ENCODE measurements around the gene SLC45A1. TPM values are rescaled to one million over a fixed set of nuclear protein-coding genes. Genes with fewer than 3 reads are reported as not detected.

Gene SLC45A1
- total RNA-seq, 1 experiment from 2014 or later: 13.8 TPM

DNA sequence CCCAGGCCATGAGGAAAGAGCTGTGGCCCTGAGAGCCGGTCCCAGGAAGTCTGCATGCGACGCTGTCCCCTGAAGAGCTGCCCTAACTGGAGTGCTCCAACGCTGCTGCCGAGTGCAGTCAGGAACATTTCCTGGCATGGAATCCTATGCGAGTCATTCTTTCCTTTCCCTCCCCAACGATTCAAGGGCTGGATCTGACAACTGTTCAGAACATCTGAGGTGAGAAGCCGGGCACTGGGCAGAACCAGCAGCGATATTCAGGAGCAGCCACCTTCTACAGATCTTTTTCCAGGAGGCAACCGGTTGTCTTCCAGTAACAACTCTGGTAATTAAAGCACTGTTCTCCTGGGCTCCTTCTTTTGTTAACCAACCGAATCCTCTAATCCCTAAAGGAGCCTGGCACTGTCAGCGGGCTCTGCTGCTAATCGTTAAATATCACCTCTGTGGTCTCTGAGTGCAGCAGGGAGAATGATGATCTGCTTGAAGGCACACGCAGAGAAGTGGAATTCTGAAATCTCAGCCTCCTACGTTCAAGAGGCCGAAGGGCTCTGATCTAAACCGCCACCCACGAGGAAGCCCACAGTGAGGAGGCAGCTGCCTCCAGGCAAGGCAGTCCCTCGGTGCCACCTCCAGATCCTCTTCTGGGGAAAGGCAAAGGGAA is 55.8 kb downstream of the SLC45A1 start:
- Histone ChIP-seq H3K9me3 (ENCODE audit: control insufficient read depth in 1 of 2, insufficient read depth in 1 of 2, low read depth in 1 of 2, low read length in 2 of 2) (no peaks in the 10 kb centered on the region), H3K4me3 (replicated peaks in 1 of 2; ENCODE audit: low read depth in 1 of 2, low read length in 2 of 2) (no peak overlapping the region), H2AFZ (ENCODE audit: low read depth, low read length, poor library complexity, severe bottlenecking) (no peak overlapping the region), H3K27me3 (ENCODE audit: insufficient read depth, low read length) (no peaks in the 10 kb centered on the region), H3K4me1 (ENCODE audit: control insufficient read depth in 1 of 2, insufficient read depth in 2 of 2, low read length in 2 of 2) (peaks cover 2 to 12% of the 10 kb centered on the region in 2 experiments; a peak in 2 of 4 replicates), H3K36me3 (ENCODE audit: control insufficient read depth in 1 of 2, insufficient read depth in 2 of 2, low read length in 2 of 2) (0 out of 4 replicates have a peak, but pooled peaks cover 0 to 2% of the 10 kb centered on the region in 2 experiments), H3K9me2 (ENCODE audit: insufficient read depth) (no peaks in the 10 kb centered on the region), H3K9ac (ENCODE audit: low read length) (no peak overlapping the region; the same call in 1 of the 2 replicates), H3K4me2 (ENCODE audit: low read length) (peak overlapping the region; percentile 19; the same call in 1 of the 2 replicates), H3K79me2 (ENCODE audit: insufficient read depth, low read length) (no peaks in the 10 kb centered on the region; the same call in 1 of the 2 replicates), H4K20me1 (ENCODE audit: insufficient read depth) (no peaks in the 10 kb centered on the region), H3K27ac (ENCODE audit: low read depth, low read length) (peak overlapping the region; percentile 24; the same call in 1 of the 2 replicates)
- DNase-seq (ENCODE audit: low read depth, low spot score): peak; percentile 4
- no TSS peak for BruUV-seq (replicated peaks)
- CTCF ChIA-PET: interaction anchor here (0.8 to 1.2 kb wide), 3 partner anchors 197 to 475 kb away, joined by 3 read pairs; no protein-coding TSS in a partner anchor
- no peak; the same call in 1 of the 2 replicates for ATAC-seq
- TF ChIP-seq SP1 (IDR thresholded peaks at IDR 0.05; ENCODE audit: low read depth) (peak; percentile 16; the same call in 1 of the 2 replicates), FOSL1 (IDR thresholded peaks at IDR 0.05; ENCODE audit: low read depth) (peak; percentile 62), JUND (IDR thresholded peaks at IDR 0.05) (peak; percentile 57; the same call in 1 of the 2 replicates), POLR2AphosphoS5 (IDR thresholded peaks at IDR 0.05; ENCODE audit: low read depth, low read length) (no peak)
- intact Hi-C loops (cut with micrococcal nuclease): loop anchor here (10.0 kb wide), 1 partner anchor 201 kb away; no protein-coding TSS in a partner anchor
- RAD21 ChIA-PET (ENCODE audit: low non-redundant PET in 1 of 2, low total read pairs in 2 of 2, uncharacterized antibody in 2 of 2, unreplicated experiment in 2 of 2): interaction anchor here in 1 of 2 experiments (0.6 kb wide), 1 partner anchor 355 kb away, joined by 4 read pairs; no protein-coding TSS in a partner anchor
- POLR2A ChIA-PET: no interaction called here

DNA sequence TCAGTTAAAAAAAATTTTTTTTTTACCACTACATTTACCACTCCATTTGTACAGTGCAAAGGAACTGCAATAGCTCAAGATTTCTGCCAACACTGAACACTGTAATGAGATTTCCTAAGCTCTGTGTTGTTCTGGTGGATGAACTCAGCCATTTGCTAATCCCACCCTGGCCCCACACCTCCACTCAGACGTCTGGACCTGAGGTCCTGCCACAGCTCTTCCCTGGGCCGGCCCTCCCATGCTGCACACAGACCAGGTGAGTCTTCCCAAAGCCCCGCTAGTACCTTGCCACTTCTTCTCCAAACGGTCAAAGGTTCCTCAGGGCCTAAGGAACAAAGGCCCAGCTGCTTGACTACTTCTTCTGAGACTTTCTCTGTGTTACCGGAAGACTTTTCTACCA is 56.4 kb downstream of the SLC45A1 start:
- no peaks in the 10 kb centered on the region for H3K9me2 ChIP-seq (ENCODE audit: insufficient read depth)
- no peaks in the 10 kb centered on the region for H3K27me3 ChIP-seq (ENCODE audit: insufficient read depth, low read length)
- TF ChIP-seq, protein P1, sequence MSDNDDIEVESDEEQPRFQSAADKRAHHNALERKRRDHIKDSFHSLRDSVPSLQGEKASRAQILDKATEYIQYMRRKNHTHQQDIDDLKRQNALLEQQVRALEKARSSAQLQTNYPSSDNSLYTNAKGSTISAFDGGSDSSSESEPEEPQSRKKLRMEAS (IDR thresholded peaks at IDR 0.05): no peak
- no peak for TF ChIP-seq CBX3 (IDR thresholded peaks at IDR 0.05; ENCODE audit: low read depth)
- H3K27ac ChIP-seq (ENCODE audit: low read depth, low read length): no peak overlapping the region
- ChIA-PET POLR2A (no interaction called here), CTCF (interaction anchor here (0.8 to 1.2 kb wide), 3 partner anchors 196 to 475 kb away, joined by 3 read pairs; no protein-coding TSS in a partner anchor), RAD21 (ENCODE audit: low non-redundant PET in 1 of 2, low total read pairs in 2 of 2, uncharacterized antibody in 2 of 2, unreplicated experiment in 2 of 2) (interaction anchor here in 1 of 2 experiments (0.6 kb wide), 1 partner anchor 354 kb away, joined by 4 read pairs; no protein-coding TSS in a partner anchor)
- H3K4me1 ChIP-seq (ENCODE audit: control insufficient read depth in 1 of 2, insufficient read depth in 2 of 2, low read length in 2 of 2): peaks cover 2 to 12% of the 10 kb centered on the region in 2 experiments; a peak in 2 of 4 replicates
- ATAC-seq: no peak
- 0 out of 4 replicates have a peak, but pooled peaks cover 0 to 2% of the 10 kb centered on the region in 2 experiments for H3K36me3 ChIP-seq (ENCODE audit: control insufficient read depth in 1 of 2, insufficient read depth in 2 of 2, low read length in 2 of 2)
- no peaks in the 10 kb centered on the region; the same call in 1 of the 2 replicates for H3K79me2 ChIP-seq (ENCODE audit: insufficient read depth, low read length)
- no peak overlapping the region for H3K4me2 ChIP-seq (ENCODE audit: low read length)
- no TSS peak for BruUV-seq (replicated peaks)
- intact Hi-C loops (cut with micrococcal nuclease): loop anchor here (10.0 kb wide), 1 partner anchor 200 kb away; no protein-coding TSS in a partner anchor
- H4K20me1 ChIP-seq (ENCODE audit: insufficient read depth): no peaks in the 10 kb centered on the region
- DNase-seq (ENCODE audit: low read depth, low spot score): no peak
- H3K9ac ChIP-seq (ENCODE audit: low read length): no peak overlapping the region
- no peaks in the 10 kb centered on the region for H3K9me3 ChIP-seq (ENCODE audit: control insufficient read depth in 1 of 2, insufficient read depth in 1 of 2, low read depth in 1 of 2, low read length in 2 of 2)
- H2AFZ ChIP-seq (ENCODE audit: low read depth, low read length, poor library complexity, severe bottlenecking): no peak overlapping the region
- no peak overlapping the region for H3K4me3 ChIP-seq (replicated peaks in 1 of 2; ENCODE audit: low read depth in 1 of 2, low read length in 2 of 2)

All from HCT116 (cell line).